ENCODE results near the gene RDX.

RDX gene

GRCh38 chr11:110148775-110149744 is 147.4 kb downstream of the RDX start:
- H3K4me3 ChIP-seq (ENCODE audit: low read length) = no peak overlapping the region
- DNase-seq (ENCODE audit: low read depth) = no peak
- TF ChIP-seq CTCF (conservative IDR thresholded peaks at IDR 0.05; ENCODE audit: low read depth, low read length) = no peak

GRCh38 chr11:110147962-110148709 is 148.3 kb downstream of the RDX start:
- no peak for TF ChIP-seq CTCF (conservative IDR thresholded peaks at IDR 0.05; ENCODE audit: low read depth, low read length)
- no peak overlapping the region for H3K4me3 ChIP-seq (ENCODE audit: low read length)
- peak; percentile 72 for DNase-seq (ENCODE audit: low read depth)

- no peak overlapping the region for H3K4me3 ChIP-seq (ENCODE audit: low read length)
- no peak for DNase-seq (ENCODE audit: low read depth)
Measured at GRCh38 chr11:110141812-110142211, 154.6 kb downstream of the RDX start.

GRCh38 chr11:110134110-110134509 is 162.3 kb downstream of the RDX start:
- DNase-seq (ENCODE audit: low read depth) = peak; percentile 41
- H3K4me3 ChIP-seq (ENCODE audit: low read length) = no peak overlapping the region
- no peak for TF ChIP-seq CTCF (conservative IDR thresholded peaks at IDR 0.05; ENCODE audit: low read depth, low read length)

More at GRCh38 chr11:110141812-110142211, 154.6 kb downstream of the RDX start:
- no peak for TF ChIP-seq CTCF (conservative IDR thresholded peaks at IDR 0.05; ENCODE audit: low read depth, low read length)

GRCh38 chr11:110133160-110133559 is 163.3 kb downstream of the RDX start:
- no peak overlapping the region for H3K4me3 ChIP-seq (ENCODE audit: low read length)
- no peak for TF ChIP-seq CTCF (conservative IDR thresholded peaks at IDR 0.05; ENCODE audit: low read depth, low read length)
- no peak for DNase-seq (ENCODE audit: low read depth)

GRCh38 chr11:110131386-110132123 is 164.9 kb downstream of the RDX start:
- no peak for DNase-seq (ENCODE audit: low read depth)
- no peak overlapping the region for H3K4me3 ChIP-seq (ENCODE audit: low read length)
- no peak for TF ChIP-seq CTCF (conservative IDR thresholded peaks at IDR 0.05; ENCODE audit: low read depth, low read length)

Measured in retinal pigment epithelial cell (primary cell).